ENCODE measurements around the gene NFE2L2.
"Not testable (repeated sequence)": the region's sequence is repeated elsewhere in the genome, so short reads cannot be mapped to it uniquely, and the experiment has no call there.

Gene NFE2L2

DNA sequence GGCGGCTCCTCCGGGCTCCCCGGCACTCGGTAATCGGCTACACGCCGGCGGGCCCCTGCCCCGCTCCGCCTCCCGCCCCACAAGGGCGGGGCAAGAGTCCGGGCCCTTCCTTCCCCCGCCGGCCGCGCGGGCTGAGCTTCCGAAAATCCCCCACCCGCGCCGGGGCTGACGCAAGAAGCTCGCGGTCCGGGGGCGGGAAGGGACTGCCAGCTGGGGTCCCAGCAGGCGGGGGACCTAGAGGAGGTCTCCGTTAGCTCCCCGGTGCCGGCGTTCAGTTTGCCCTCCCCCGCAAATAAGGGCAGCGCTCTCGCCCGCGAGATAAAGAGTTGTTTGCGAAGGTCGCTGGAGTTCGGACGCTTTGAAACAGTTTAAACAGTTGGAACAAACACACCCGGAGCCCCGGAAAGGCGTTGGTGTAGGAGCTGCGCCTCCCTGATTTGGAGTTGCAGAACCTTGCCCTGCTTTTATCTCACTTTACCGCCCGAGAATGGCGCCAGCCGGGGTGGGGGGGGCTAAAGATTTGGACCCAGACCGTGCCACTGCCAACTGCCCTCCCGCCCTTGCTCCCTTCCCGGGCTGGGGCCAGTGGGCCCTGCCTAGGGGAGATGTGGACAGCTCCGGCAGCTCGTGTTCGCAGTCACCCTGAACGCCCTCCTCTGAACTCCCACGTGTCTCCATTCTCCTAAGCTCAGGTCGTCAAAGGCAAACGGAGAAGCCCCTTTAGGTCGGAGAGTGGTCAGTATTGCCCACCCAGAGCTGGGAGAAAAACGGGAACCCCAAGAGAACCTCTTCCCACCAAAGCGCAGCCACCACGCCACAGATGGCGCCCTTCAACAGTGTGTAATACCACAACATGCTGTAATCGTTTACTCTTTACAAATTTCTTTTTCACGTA is at the start of gene NFE2L2:
Gene NFE2L2, minus strand, starts transcription at position 35 of the 895 bp plus-strand sequence. CDS start 151 bp downstream, outside the sequence.
- peak; percentile 74 for DNase-seq

DNA sequence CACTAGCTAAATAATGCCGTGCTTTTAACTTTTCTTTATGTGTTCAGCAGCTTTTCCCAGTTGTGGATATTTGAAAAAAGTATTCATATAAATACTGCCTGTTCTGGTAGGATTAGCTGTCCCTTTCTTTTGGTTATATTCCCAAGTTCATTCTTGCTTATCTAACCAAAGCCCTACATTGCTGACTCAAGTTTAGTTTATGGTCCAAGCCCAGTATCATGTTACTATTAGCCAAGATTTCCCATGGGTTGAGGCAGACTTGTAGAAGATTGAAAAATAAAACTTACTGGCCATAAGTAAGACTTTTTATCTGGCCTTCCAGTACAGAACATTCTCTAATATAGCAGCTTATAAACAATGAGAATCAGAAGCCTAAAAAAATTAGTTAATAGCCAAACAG is 49.7 kb upstream of the NFE2L2 start:
- no peak for DNase-seq

DNA sequence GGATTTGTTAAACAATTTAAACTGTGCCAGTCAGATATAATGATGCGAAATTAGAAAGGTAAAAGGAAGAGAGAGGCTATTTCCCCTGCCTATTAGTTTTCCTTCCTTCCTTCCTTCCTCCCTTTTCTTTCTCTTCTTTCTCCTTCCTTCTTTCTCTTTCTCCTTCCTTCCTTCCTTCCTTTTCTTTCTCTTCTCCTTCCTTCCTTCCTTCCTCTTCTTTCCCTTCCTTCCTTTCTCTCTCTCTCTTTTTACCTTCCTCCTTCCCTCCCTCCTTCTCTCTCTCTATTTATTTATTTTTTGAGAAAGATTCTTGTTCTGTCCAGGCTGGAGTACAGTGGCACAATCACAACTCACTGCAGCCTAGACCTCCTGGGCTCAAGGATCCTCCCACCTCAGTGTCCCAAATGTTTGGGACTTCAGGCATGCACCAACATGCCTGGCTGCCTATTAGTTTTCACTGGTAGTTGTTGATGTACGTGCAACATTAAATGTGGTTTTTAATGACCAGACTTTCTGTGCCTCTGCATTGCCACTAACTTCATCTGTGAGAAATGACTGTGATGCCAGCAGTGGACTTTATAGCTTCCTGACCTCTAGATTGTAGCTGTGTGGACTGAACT is 48.7 kb upstream of the NFE2L2 start:
- DNase-seq: peak; percentile 6

DNA sequence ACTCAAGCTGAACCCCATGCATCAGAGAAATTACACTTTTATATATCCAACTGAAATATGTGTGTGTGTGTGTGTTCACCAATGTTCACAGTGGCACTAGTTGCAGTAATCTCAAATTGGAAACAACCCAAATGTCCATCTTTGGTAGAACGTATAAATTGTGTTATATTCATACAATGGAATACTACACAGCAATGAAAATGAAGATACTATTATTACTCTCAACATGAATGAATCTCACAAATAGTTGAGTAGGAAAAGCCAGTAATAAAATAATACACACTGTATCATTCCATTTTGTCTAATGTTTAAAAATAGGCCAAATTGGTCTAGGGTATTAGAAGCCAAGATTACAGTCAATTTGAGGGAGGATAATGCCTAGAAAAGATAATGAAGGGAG is 48.0 kb upstream of the NFE2L2 start:
- no peak for DNase-seq

DNA sequence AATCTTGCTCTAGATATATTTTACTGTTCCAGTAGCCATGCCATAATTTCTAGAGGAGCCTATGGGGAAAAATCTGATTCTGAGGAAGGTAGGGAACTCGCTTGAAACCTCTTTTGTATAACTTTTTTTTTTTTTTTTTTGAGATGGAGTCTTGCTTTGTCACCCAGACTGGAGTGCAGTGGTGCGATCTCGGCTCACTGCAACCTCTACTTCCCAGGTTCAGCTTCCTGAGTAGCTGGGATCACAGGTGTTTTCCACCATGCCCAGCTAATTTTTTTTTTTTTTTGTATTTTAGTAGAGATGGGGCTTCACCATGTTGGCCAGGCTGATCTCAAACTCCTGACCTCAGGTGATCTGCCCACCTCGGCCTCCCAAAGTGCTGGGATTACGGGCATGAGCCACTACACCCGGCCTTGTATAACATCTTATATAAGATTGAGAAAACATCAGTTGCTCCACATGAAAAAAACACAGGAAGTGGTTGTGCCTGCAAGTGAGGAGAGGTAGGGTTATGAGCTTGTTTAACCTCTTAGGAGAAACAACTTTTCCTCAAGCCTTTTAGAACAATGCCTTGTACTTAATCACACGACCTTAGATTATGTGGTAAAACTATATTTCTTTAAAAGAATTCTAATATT is 45.3 kb upstream of the NFE2L2 start:
- DNase-seq: not testable (repeated sequence)

- DNase-seq: no peak
Observed at GRCh38 chr2:177306550-177306949, 42.0 kb upstream of the NFE2L2 start.

DNA sequence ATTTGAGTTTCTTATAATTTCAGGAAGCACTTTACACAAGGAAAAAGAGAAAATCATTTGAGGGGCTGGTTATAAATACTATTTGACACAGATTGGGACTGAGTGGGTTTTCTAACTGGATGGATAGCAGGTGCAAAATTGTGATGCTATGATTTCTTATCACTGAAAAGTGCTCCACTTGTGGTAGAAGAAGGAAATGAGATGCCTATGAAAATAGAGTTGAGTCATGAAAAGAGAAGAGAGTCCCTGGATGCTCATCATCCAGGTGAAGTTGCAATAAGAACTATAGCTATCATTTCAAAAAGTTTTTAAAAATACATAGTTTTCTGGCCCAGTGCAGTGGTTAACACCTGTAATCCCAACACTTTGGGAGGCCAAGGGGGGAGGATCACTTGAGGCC is 39.4 kb upstream of the NFE2L2 start:
- DNase-seq: no peak

DNA sequence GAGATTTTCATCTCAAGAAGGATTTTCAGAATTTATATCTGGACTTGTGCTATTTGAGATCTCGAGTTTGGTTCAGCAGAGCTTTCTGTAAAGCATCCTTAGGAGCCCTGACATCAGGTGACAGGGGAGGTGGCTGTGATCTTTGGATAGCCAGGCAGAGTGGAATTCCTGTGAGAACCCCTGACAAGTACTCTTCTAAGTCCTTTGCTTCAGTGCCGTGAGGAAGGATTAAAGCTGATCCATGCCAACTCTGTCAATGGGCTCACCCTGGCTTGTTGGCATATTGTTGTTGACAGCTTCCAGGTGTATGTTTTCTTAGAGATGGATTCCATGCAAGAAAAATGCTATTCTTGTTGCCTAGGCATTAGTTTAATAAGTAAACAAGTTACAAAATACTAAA is 38.0 kb upstream of the NFE2L2 start:
- DNase-seq: no peak

DNA sequence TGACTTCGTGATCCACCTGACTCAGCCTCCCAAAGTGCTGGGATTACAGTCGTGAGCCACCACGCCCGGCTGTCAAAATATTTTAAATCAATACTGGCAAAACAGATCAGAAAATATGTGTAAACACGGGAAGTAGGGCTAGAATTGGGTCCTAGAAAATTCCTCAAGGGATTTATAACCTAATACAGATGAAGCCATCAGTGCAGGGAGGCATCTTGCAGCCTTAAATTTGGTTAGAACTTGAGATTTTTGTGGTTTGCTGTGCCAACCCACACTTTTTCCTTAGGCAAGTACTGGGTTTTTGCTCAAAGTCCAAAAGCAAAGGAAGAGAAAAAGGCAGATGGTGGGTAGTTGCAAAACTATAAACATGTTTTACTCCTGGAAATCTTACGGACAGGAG is 33.7 kb upstream of the NFE2L2 start:
- DNase-seq: no peak

DNA sequence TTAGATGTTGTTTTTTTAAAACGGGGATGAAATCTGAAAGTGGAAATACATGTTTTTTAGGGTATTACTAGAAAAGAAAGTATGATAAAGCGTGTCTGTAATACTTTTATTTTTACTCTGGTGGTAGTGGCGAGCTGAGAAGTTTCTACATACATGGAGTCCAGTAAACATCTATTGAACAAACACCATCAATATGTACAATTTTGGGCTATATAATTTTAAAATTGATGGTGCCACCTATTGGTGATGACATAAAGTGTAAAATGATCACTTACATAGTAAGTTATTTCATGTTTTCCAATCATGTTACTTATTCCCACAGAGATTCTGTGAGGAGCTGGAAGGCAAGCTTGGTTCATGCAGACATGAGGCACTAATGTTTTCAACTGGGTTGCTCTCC is 31.5 kb upstream of the NFE2L2 start:
- DNase-seq: no peak

- DNase-seq: no peak
Observed at GRCh38 chr2:177295484-177295883, 31.0 kb upstream of the NFE2L2 start.

- no peak for DNase-seq
Observed at GRCh38 chr2:177291701-177292100, 27.2 kb upstream of the NFE2L2 start.

DNA sequence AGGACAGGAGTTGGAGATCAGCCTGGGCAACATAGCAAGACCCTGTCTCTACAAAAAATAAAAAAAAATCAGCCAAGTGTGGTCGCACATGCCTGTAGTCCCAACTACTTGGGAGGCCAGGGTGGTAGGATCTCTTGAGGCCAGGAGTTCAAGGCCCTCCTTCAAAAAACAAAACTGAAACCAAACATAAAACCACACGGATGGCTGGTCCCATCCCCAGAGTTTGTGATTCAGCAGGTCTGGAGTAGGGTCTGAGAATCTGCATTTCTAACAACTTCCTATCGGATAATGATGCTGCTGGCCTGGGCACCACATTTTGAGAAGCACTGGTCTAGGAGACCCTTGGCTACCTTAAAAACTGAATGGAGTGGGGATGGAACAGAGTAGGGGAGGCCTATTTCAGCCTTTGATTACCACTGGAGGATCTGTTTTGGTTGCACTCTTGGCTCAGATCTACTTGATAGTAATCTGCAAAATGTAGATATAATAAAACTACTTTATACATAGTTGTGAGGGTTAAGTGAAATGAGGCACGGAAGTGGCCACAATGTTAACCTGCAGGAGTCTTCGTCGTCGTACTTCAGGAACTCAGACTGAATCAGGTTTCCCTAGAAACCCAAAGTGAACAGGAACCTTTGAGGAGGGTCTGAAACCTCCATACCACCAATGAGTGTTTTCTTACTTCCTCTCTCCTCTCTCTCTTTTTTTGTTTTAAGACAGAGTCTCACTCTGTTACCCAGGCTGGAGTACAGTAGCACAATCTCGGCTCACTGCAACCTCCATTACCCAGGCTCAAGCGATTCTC is 25.5 kb upstream of the NFE2L2 start:
- no peak for DNase-seq

DNA sequence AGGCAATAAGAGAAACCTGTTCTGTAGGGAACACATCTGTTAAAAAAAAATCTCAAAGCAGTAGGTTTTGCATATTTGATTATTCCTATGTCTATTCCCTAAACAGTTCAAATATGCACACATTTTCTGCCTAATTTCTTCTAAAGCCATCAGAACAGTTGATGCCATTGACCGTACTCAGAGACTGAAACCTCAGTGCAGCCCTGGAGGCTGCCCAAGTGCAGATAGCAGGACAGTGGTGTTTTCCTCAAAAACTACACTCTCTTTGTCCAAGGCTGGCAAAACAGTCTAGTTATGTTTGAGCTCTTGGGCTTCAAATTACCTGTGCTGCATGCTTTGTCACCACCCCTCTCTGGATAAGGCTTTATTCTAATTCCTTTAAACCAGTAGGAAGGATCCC is 23.3 kb upstream of the NFE2L2 start:
- no peak for DNase-seq

DNA sequence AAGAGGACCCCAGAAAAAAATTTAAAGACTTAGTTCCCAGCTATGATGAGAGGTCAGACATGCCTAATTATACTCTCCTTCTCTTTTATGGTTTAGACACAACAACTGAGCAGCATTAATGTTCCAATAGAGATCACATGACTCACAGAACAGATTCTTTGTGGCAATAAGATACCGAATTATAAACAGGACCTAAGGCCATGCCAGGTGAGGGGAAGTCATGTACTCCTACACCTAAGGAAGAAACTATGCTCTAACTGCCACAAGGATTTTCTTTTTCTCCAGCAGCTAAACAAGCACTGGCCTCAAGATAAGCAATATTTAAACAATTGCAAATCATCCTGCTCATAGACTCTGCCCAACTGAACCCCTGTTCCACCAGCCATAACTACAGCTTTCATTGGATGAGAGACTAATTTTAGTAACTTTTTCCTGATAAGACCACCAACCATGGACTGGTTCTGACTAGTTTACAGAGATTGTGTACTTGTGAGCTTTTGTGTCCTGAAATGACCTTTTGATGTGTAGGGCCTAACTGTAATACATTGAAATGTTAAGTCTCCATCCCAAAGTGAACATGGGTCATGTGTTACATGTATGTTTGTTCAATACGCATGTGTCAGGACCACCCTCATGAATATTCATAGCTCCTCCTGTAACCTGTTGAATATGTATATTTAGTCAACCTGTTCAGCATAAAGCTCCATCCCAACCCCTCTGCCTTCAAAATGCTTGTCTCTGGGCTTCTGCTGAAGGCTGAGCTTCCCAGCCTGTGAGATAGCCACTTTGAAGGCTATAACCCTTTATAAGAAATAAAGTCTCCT is 21.6 kb upstream of the NFE2L2 start:
- no peak for DNase-seq

GRCh38 chr2:177284531-177284930 is 20.0 kb upstream of the NFE2L2 start:
- no peak for DNase-seq

DNA sequence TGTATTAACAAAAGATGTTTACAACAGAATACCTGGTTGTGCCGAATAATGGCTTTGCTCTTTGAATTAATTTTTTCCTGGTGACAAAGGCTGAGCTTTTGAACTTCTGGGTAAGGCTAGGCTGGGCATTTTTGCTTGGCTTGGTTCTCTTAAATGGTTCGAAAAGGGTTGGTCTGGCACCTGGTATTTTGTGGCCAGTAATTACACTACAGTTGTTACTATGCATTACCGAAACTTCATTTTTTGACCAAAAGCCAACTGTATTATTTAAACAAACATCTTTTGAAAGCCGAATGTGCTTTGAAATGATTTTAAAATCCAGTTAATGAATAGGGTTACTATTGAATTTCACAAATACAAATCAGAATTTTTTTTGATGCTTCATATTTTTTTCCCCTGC is 19.4 kb upstream of the NFE2L2 start:
- peak; percentile 13 for DNase-seq

- DNase-seq: no peak
Observed at GRCh38 chr2:177282787-177283572, 18.5 kb upstream of the NFE2L2 start.

DNA sequence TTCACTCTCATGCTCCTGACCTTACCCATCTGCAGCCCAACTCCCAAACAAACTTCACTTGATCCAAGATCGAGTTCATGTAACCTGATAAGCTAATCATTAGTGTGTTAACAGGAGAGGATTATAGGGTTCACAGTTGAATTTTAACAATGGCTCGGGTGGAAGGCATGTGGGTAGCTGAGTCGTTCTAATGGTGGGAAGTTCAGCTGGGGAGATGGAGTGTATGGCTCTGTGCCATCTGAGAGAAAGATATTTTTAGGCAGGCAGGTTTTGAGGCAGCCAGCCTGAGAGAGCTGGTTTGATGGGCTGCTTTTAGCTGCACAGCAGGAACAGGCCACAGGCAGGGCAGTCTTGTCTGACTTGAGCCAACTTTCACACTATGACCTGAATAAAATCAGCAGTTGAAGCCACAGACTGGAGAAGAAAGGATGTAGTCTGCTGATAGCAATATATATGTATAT is 17.7 kb upstream of the NFE2L2 start:
- DNase-seq: peak; percentile 77

GRCh38 chr2:177281400-177282180 is 17.1 kb upstream of the NFE2L2 start:
- no peak for DNase-seq
